ENCODE results near the gene TEX22.
A peak's percentile ranks its signal among the peaks of the same experiment; 100 is the strongest.

TEX22 gene

GRCh38 chr14:105420974-105421674 lies 22.8 kb downstream of the TEX22 start:
- H3K36me3 ChIP-seq, result peaks cover 0 to 17% (median 0%) of the 10 kb centered on the region in 3 donors
- peak overlapping the region; percentile 61 to 69 for H3K4me3 ChIP-seq
- DNase-seq, result no peak
- TF ChIP-seq, protein P1, sequence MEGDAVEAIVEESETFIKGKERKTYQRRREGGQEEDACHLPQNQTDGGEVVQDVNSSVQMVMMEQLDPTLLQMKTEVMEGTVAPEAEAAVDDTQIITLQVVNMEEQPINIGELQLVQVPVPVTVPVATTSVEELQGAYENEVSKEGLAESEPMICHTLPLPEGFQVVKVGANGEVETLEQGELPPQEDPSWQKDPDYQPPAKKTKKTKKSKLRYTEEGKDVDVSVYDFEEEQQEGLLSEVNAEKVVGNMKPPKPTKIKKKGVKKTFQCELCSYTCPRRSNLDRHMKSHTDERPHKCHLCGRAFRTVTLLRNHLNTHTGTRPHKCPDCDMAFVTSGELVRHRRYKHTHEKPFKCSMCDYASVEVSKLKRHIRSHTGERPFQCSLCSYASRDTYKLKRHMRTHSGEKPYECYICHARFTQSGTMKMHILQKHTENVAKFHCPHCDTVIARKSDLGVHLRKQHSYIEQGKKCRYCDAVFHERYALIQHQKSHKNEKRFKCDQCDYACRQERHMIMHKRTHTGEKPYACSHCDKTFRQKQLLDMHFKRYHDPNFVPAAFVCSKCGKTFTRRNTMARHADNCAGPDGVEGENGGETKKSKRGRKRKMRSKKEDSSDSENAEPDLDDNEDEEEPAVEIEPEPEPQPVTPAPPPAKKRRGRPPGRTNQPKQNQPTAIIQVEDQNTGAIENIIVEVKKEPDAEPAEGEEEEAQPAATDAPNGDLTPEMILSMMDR (IDR thresholded peaks at IDR 0.05), result no peak
- H3K27me3 ChIP-seq, result no peaks in the 10 kb centered on the region
- peaks cover 0 to 37% (median 29%) of the 10 kb centered on the region in 4 donors for H3K4me1 ChIP-seq
- peak overlapping the region; percentile 70 to 81 for H3K27ac ChIP-seq
- intact Hi-C loops (cut with DNase I; ENCODE audit: low total_unique reads), result no loop called here
- no peaks in the 10 kb centered on the region for H3K9me3 ChIP-seq

GRCh38 chr14:105421723-105422615 lies 23.6 kb downstream of the TEX22 start:
- no peak for DNase-seq
- Histone ChIP-seq H3K4me3 (peak overlapping the region in 1 of 2 donors; percentile 69), H3K27ac (peak overlapping the region; percentile 70 to 81), H3K27me3 (no peaks in the 10 kb centered on the region), H3K36me3 (peaks cover 0 to 25% (median 6%) of the 10 kb centered on the region in 3 donors), H3K4me1 (peaks cover 0 to 37% (median 27%) of the 10 kb centered on the region in 4 donors), H3K9me3 (no peaks in the 10 kb centered on the region)
- TF ChIP-seq, protein P1 (IDR thresholded peaks at IDR 0.05), result no peak
- intact Hi-C loops (cut with DNase I; ENCODE audit: low total_unique reads), result no loop called here

DNA sequence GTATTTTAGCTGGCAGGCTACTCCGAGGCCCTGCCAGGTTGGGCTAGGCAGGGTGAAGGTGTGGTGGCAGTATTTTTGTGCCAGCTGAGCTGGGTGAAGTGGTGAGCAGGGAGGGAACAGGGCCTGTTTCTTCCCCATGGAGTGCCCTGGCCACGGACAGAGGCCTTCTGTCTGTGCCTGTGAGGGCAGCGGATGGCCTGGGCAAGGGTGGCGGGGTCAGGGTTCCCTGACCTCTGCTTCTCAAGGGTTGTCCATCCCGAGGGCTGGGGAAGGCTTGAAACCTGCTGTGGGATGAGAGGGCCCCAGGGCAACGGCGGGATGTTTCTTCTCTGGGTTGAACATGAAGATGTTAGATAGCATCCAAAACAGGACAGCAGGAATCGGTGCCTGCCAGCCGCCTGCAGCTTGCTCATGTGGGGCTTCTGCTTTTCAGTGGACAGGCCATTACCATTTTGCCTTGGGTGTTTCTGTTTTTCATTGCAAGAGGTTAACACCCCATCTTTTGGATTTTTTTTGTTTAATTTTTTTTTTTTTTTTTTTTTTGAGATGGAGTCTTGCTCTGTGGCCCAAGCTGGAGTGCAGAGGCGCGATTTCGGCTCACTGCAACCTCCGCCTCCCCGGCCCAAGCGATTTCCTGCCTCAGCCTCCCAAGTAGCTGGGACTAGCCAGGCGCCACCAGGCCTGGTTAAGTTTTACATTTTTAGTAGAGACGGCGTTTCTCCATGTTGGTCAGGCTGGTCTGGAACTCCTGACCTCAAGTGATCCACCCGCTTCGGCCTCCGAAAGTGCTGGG lies 24.6 kb downstream of the TEX22 start:
- intact Hi-C loops (cut with DNase I; ENCODE audit: low total_unique reads), result no loop called here
- peaks cover 0 to 32% (median 10%) of the 10 kb centered on the region in 3 donors for H3K36me3 ChIP-seq
- TF ChIP-seq, protein P1 (IDR thresholded peaks at IDR 0.05), result no peak
- peak overlapping the region; percentile 14 to 70 for H3K27ac ChIP-seq
- H3K4me3 ChIP-seq, result no peak overlapping the region
- no peaks in the 10 kb centered on the region for H3K27me3 ChIP-seq
- DNase-seq, result no peak
- H3K4me1 ChIP-seq, result peaks cover 0 to 37% (median 27%) of the 10 kb centered on the region in 4 donors
- no peaks in the 10 kb centered on the region for H3K9me3 ChIP-seq

- intact Hi-C loops (cut with DNase I; ENCODE audit: low total_unique reads), result no loop called here
- H3K36me3 ChIP-seq, result peaks cover 0 to 32% (median 10%) of the 10 kb centered on the region in 3 donors
- peaks cover 0 to 37% (median 27%) of the 10 kb centered on the region in 4 donors for H3K4me1 ChIP-seq
- H3K27me3 ChIP-seq, result no peaks in the 10 kb centered on the region
- H3K27ac ChIP-seq, result no peak overlapping the region
- H3K9me3 ChIP-seq, result no peaks in the 10 kb centered on the region
- TF ChIP-seq, protein P1 (IDR thresholded peaks at IDR 0.05), result no peak
- no peak for DNase-seq
- no peak overlapping the region for H3K4me3 ChIP-seq
These were observed 25.3 kb downstream of the TEX22 start for GRCh38 chr14:105423488-105424195.

- no peaks in the 10 kb centered on the region for H3K9me3 ChIP-seq
- no peak for DNase-seq
- H3K27ac ChIP-seq, result no peak overlapping the region
- TF ChIP-seq, protein P1 (IDR thresholded peaks at IDR 0.05), result no peak
- no peaks in the 10 kb centered on the region for H3K27me3 ChIP-seq
- H3K4me1 ChIP-seq, result peaks cover 0 to 27% (median 19%) of the 10 kb centered on the region in 4 donors
- no peak overlapping the region for H3K4me3 ChIP-seq
- peaks cover 0 to 32% (median 10%) of the 10 kb centered on the region in 3 donors for H3K36me3 ChIP-seq
- intact Hi-C loops (cut with DNase I; ENCODE audit: low total_unique reads), result no loop called here
These were observed 26.5 kb downstream of the TEX22 start for GRCh38 chr14:105424861-105425260.
